Measurements from ENCODE around the gene ARID5B.

Gene ARID5B

DNA sequence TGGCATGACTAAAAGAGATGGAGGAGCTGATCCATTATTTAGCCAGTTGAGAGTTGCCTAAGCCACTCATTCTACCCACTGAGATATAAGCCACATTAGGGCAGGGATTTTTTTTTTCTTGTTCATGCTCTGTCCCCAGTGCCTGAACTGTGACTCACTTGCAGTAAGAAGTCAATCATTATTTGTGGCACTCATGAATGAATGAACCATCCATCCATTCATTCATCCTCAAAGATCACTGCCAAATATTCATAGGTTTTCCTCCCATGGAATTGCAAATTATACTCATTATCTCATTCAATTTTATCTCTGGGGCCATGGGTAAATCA lies 22.8 kb upstream of the ARID5B start (continued):
- TF ChIP-seq ZNF37A (tag by site-specific recombination; IDR thresholded peaks at IDR 0.05) (no peak), ZIC2 (tag by site-specific recombination; IDR thresholded peaks at IDR 0.05) (no peak), ZNF426 (tag by site-specific recombination; IDR thresholded peaks at IDR 0.05) (no peak), ZNF324 (tag by site-specific recombination; IDR thresholded peaks at IDR 0.05) (no peak), PRDM1 (tag by site-specific recombination; IDR thresholded peaks at IDR 0.05) (no peak), ZFHX2 (tag by site-specific recombination; conservative IDR thresholded peaks at IDR 0.05) (no peak)
- TF ChIP-seq, protein P1, sequence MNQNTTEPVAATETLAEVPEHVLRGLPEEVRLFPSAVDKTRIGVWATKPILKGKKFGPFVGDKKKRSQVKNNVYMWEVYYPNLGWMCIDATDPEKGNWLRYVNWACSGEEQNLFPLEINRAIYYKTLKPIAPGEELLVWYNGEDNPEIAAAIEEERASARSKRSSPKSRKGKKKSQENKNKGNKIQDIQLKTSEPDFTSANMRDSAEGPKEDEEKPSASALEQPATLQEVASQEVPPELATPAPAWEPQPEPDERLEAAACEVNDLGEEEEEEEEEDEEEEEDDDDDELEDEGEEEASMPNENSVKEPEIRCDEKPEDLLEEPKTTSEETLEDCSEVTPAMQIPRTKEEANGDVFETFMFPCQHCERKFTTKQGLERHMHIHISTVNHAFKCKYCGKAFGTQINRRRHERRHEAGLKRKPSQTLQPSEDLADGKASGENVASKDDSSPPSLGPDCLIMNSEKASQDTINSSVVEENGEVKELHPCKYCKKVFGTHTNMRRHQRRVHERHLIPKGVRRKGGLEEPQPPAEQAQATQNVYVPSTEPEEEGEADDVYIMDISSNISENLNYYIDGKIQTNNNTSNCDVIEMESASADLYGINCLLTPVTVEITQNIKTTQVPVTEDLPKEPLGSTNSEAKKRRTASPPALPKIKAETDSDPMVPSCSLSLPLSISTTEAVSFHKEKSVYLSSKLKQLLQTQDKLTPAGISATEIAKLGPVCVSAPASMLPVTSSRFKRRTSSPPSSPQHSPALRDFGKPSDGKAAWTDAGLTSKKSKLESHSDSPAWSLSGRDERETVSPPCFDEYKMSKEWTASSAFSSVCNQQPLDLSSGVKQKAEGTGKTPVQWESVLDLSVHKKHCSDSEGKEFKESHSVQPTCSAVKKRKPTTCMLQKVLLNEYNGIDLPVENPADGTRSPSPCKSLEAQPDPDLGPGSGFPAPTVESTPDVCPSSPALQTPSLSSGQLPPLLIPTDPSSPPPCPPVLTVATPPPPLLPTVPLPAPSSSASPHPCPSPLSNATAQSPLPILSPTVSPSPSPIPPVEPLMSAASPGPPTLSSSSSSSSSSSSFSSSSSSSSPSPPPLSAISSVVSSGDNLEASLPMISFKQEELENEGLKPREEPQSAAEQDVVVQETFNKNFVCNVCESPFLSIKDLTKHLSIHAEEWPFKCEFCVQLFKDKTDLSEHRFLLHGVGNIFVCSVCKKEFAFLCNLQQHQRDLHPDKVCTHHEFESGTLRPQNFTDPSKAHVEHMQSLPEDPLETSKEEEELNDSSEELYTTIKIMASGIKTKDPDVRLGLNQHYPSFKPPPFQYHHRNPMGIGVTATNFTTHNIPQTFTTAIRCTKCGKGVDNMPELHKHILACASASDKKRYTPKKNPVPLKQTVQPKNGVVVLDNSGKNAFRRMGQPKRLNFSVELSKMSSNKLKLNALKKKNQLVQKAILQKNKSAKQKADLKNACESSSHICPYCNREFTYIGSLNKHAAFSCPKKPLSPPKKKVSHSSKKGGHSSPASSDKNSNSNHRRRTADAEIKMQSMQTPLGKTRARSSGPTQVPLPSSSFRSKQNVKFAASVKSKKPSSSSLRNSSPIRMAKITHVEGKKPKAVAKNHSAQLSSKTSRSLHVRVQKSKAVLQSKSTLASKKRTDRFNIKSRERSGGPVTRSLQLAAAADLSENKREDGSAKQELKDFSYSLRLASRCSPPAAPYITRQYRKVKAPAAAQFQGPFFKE (tag by site-specific recombination; IDR thresholded peaks at IDR 0.05; ENCODE audit: borderline replicate concordance): no peak

DNA sequence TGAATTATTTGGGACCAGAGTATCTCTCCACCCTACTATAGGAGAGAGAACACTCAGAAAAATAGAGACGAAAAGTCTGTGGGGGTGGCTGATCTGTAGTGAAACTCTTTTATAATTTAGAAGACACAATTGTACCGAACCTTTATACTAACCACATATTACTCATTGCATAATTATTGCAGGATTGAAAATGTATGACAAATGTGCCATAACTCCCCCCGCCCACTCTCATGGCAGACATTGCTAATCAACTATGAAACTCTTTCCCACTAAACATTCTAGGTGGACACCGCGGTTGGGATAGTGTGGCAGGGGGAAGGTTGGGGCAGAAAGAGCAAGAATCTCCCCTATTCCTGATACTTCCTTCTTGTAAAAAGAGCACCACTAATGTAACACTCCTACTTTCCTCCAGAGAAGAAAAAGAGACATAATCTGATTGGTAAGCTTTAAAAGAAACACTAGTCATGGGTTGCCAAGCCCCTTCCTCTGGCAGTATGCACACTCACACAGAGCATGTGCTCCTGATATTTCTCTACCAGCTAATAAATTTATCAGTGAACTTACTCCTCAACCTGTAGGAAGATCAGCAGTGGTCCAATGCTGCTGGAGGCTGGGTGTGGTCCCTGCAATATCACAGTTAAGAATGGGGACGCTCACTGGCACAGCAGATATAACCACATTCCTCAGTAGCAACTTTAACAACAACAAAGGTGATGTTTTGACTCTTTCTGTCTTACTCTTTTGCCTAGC lies 18.7 kb upstream of the ARID5B start:
- Histone ChIP-seq H3K9me3 (ENCODE audit: control insufficient read depth, insufficient read depth, low read depth, low read length) (no peaks in the 10 kb centered on the region), H3K27ac (ENCODE audit: extremely low read depth, low read depth, low read length) (no peak overlapping the region), H3K4me1 (ENCODE audit: control insufficient read depth, insufficient read depth, low read length) (no peaks in the 10 kb centered on the region), H3K36me3 (ENCODE audit: control insufficient read depth in 2 of 2, insufficient read depth in 1 of 2, low read length in 2 of 2) (no peaks in the 10 kb centered on the region), H3K4me3 (ENCODE audit: low read depth, low read length) (no peak overlapping the region)
- CTCF ChIA-PET: no interaction called here
- TF ChIP-seq KLF1 (tag by site-specific recombination; IDR thresholded peaks at IDR 0.05) (no peak), TSHZ1 (tag by site-specific recombination; IDR thresholded peaks at IDR 0.05; ENCODE audit: borderline replicate concordance) (no peak), ZFP41 (tag by site-specific recombination; IDR thresholded peaks at IDR 0.05; ENCODE audit: borderline replicate concordance) (no peak), ZNF580 (tag by site-specific recombination; IDR thresholded peaks at IDR 0.05) (no peak), ZNF155 (tag by site-specific recombination; IDR thresholded peaks at IDR 0.05) (no peak)
- POLR2A ChIA-PET: no interaction called here

GRCh38 chr10:61883371-61884025 lies 18.0 kb upstream of the ARID5B start:
- CTCF ChIA-PET: no interaction called here
- Histone ChIP-seq H3K27ac (ENCODE audit: extremely low read depth, low read depth, low read length) (no peak overlapping the region), H3K4me1 (ENCODE audit: control insufficient read depth, insufficient read depth, low read length) (no peaks in the 10 kb centered on the region), H3K36me3 (ENCODE audit: control insufficient read depth in 2 of 2, insufficient read depth in 1 of 2, low read length in 2 of 2) (no peaks in the 10 kb centered on the region), H3K4me3 (ENCODE audit: low read depth, low read length) (no peak overlapping the region), H3K9me3 (ENCODE audit: control insufficient read depth, insufficient read depth, low read depth, low read length) (no peaks in the 10 kb centered on the region)
- POLR2A ChIA-PET: no interaction called here
- TF ChIP-seq BCL11B (tag by site-specific recombination; IDR thresholded peaks at IDR 0.05; ENCODE audit: low read depth) (no peak), ZNF391 (tag by site-specific recombination; IDR thresholded peaks at IDR 0.05; ENCODE audit: borderline replicate concordance, low read depth) (no peak), ZNF404 (tag by site-specific recombination; IDR thresholded peaks at IDR 0.05) (no peak), ZNF76 (tag by site-specific recombination; IDR thresholded peaks at IDR 0.05; ENCODE audit: borderline replicate concordance, low read depth) (no peak), ZBTB6 (tag by site-specific recombination; IDR thresholded peaks at IDR 0.05) (no peak), ZNF560 (tag by site-specific recombination; IDR thresholded peaks at IDR 0.05; ENCODE audit: borderline replicate concordance) (no peak), ZNF302 (tag by site-specific recombination; IDR thresholded peaks at IDR 0.05; ENCODE audit: low read depth) (no peak), ZNF112 (tag by site-specific recombination; IDR thresholded peaks at IDR 0.05) (no peak), MZF1 (tag by site-specific recombination; IDR thresholded peaks at IDR 0.05; ENCODE audit: borderline replicate concordance) (no peak)

All from HEK293 (cell line).